Ishikawa (cell line): ENCODE data around the gene TPSG1.

Source experiments
- CREB1 ChIP-seq: IDR thresholded peaks from 2 replicates; pipeline ENCODE4 v1.6.1; 2012; ENCODE audit warnings: low read depth
- EP300 ChIP-seq: IDR thresholded peaks from 2 replicates; pipeline ENCODE4 v1.6.1; 2012; ENCODE audit warnings: borderline replicate concordance
- MAX ChIP-seq: IDR thresholded peaks from 2 replicates; pipeline ENCODE4 v1.6.1; 2012
- NFIC ChIP-seq: IDR thresholded peaks from 2 replicates; pipeline ENCODE4 v1.6.1; 2012
- REST ChIP-seq: IDR thresholded peaks from 2 replicates; pipeline ENCODE4 v1.6.1; 2012; ENCODE audit warnings: low read depth, mild to moderate bottlenecking
- TCF12 ChIP-seq: IDR thresholded peaks from 2 replicates; pipeline ENCODE4 v1.6.1; 2012; ENCODE audit warnings: low read depth
- YY1 ChIP-seq: IDR thresholded peaks from 2 replicates; pipeline ENCODE4 v1.6.1; 2012; ENCODE audit warnings: low read depth
- ZBTB7A ChIP-seq: IDR thresholded peaks from 2 replicates; pipeline ENCODE4 v1.6.1; 2012; ENCODE audit warnings: low read depth

- no peak for TF ChIP-seq YY1
- no peak for TF ChIP-seq MAX
- no peak for TF ChIP-seq ZBTB7A
- no peak for TF ChIP-seq TCF12
- no peak for TF ChIP-seq EP300
- no peak for TF ChIP-seq REST
- no peak for TF ChIP-seq CREB1
- no peak for TF ChIP-seq NFIC
These were observed 40.8 kb downstream of the TPSG1 start for GRCh38 chr16:1184156-1184868.
